GM23248 (cell line): ENCODE measurements around the gene HLA-DOA. TPM values are rescaled to one million over a fixed set of nuclear protein-coding genes. Genes with fewer than 3 reads are reported as not detected.

Experiments used
- DNase-seq: peaks from one replicate; pipeline ENCODE4 v3.0.0-alpha.2; 2015
- H2AFZ ChIP-seq: fragments of 200-600 bp; sonication (generic); 2 replicates; pipeline ENCODE4 v1.6.1; 2016; ENCODE audit warnings: antibody characterized with exemption
- H3F3A ChIP-seq: fragments of 200-600 bp; sonication (generic); 2 replicates; pipeline ENCODE4 v1.6.1; 2016; ENCODE audit warnings: mild to moderate bottlenecking, antibody characterized with exemption, mixed run types; ENCODE audit not compliant: insufficient read depth
- H3K27ac ChIP-seq: fragments of 200-600 bp; sonication (generic); 2 replicates; pipeline ENCODE4 v1.5.1; 2016; ENCODE audit warnings: mild to moderate bottlenecking
- H3K27me3 ChIP-seq: fragments of 200-600 bp; sonication (generic); replicated peaks from 2 replicates; pipeline ENCODE4 v1.6.1; 2016; ENCODE audit warnings: mild to moderate bottlenecking; ENCODE audit not compliant: insufficient read depth
- H3K36me3 ChIP-seq: fragments of 200-600 bp; sonication (generic); 2 replicates; pipeline ENCODE4 v1.6.1; 2016; ENCODE audit warnings: low read depth, mild to moderate bottlenecking
- H3K4me1 ChIP-seq: fragments of 200-600 bp; sonication (generic); 2 replicates; pipeline ENCODE4 v1.6.1; 2016; ENCODE audit warnings: mild to moderate bottlenecking; ENCODE audit not compliant: insufficient read depth
- H3K4me2 ChIP-seq: fragments of 200-600 bp; sonication (generic); one replicate; pipeline ENCODE4 v1.6.1; 2016; ENCODE audit warnings: mild to moderate bottlenecking; ENCODE audit not compliant: unreplicated experiment
- H3K4me3 ChIP-seq: fragments of 200-600 bp; sonication (generic); 2 replicates; pipeline ENCODE4 v1.5.1; 2016; ENCODE audit warnings: mild to moderate bottlenecking
- H3K79me2 ChIP-seq: fragments of 200-600 bp; sonication (generic); 2 replicates; pipeline ENCODE4 v1.6.1; 2016; ENCODE audit warnings: mild to moderate bottlenecking; ENCODE audit not compliant: insufficient read depth
- H3K9ac ChIP-seq: fragments of 200-600 bp; sonication (generic); 2 replicates; pipeline ENCODE4 v1.6.1; 2016; ENCODE audit warnings: mild to moderate bottlenecking
- H3K9me2 ChIP-seq: fragments of 200-600 bp; sonication (generic); 2 replicates; pipeline ENCODE4 v1.6.1; 2016; ENCODE audit warnings: mixed run types, mild to moderate bottlenecking, moderate library complexity; ENCODE audit not compliant: insufficient read depth
- H3K9me3 ChIP-seq: fragments of 200-600 bp; sonication (generic); one replicate; pipeline ENCODE4 v1.6.1; 2017; ENCODE audit warnings: low read depth
- H4K20me1 ChIP-seq: fragments of 200-600 bp; sonication (generic); 2 replicates; pipeline ENCODE4 v1.6.0; 2016; ENCODE audit not compliant: insufficient read depth
- EZH2 ChIP-seq: fragments of 200-600 bp; sonication (generic); IDR thresholded peaks from 2 replicates; pipeline ENCODE4 v1.6.1; 2018; ENCODE audit warnings: antibody characterized with exemption, mild to moderate bottlenecking; ENCODE audit not compliant: insufficient read depth, poor library complexity, severe bottlenecking
- EZH2phosphoT487 ChIP-seq: fragments of 200-600 bp; sonication (generic); IDR thresholded peaks from 2 replicates; pipeline ENCODE4 v1.6.1; 2018; ENCODE audit warnings: antibody characterized with exemption, moderate library complexity, mild to moderate bottlenecking, low read depth; ENCODE audit not compliant: insufficient read depth
- WGBS, 2 experiments: methylation state at CpG; one replicate each; pipeline ENCODE4 v1.1.6; 2015 to 2017; ENCODE audit warnings: low lambda C conversion rate in 2 of 2, low coverage in 1 of 2; ENCODE audit errors: missing lambda C conversion rate in 2 of 2; 5-methylcytosine and 5-hydroxymethylcytosine counted together
- in situ Hi-C: fragments of 300-500 bp; cut with MboI; formaldehyde crosslinking; loops from 2 replicates; pipeline ENCODE4 v1.15.0; 2020
- polyA plus RNA-seq: library from polyadenylated mRNA; unstranded; fragments of >200 nt; fragmentation: Nextera tagmentation; extraction: Ambion mirVana; gene quantifications from 2 replicates; pipeline ENCODE4 v1.2.1, GENCODE V29; 2016
- total RNA-seq: library from RNA; depleted of rRNA; stranded (reverse); fragments of >200 nt; shearing (Covaris generic); gene quantifications from 2 replicates; pipeline ENCODE4 v1.2.3, GENCODE V29; 2014

The HLA-DOA gene
- total and polyA plus RNA-seq, 2 experiments from 2014 or later = 0.18 TPM; not detected in 1

DNA sequence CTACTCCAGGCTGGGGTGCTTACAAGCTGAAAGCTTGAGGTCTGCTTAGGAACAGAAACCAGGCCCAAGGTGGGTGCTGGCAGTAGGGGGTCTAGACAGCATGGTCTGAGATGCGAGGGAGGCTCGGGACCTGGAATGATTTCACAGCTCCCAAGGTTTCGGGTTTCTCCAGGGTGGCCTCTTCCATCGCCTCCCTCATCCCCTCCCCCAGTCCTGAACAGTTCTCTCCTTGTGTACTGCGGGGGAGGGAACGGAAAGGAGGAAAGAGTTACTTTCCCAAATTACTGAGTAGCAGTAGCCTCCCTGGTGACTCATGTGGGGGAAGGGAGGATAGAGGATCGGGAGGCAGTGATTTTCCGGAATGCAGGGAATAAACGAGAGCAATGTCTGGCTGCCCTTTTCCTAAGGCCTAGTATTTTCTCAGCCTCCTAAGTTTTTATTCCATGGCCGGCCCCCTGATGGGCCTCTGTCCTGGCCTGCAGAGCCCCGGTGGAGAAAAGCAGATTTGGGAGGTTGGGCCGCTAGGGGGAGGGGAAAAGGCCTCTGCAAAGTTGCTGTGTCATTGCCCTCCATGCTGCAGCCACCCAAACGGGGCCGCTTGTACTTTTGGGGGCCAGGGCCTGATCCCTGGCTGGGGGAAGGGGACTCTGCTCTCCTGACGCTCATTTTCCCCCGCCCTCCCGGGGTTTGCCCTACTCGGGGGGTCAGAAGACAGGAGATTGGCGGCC lies 39.5 kb downstream of the HLA-DOA start:
- no peaks in the 10 kb centered on the region for H3K27me3 ChIP-seq
- peaks cover 24% of the 10 kb centered on the region for H3K36me3 ChIP-seq
- peak overlapping the region; percentile 87 for H3K4me3 ChIP-seq
- in situ Hi-C loops = no loop called here
- peak overlapping the region; percentile 96 for H3K4me2 ChIP-seq
- peak overlapping the region; percentile 99 for H3K9ac ChIP-seq
- DNase-seq = peak; percentile 98
- H3F3A ChIP-seq = peaks cover 38% of the 10 kb centered on the region
- H3K9me3 ChIP-seq = no peaks in the 10 kb centered on the region
- no peaks in the 10 kb centered on the region for H3K9me2 ChIP-seq
- peak overlapping the region; percentile 100 for H3K27ac ChIP-seq
- no peak overlapping the region for H2AFZ ChIP-seq
- peaks cover 62% of the 10 kb centered on the region for H3K79me2 ChIP-seq
- H4K20me1 ChIP-seq = peaks cover 22% of the 10 kb centered on the region
- H3K4me1 ChIP-seq = peaks cover 20% of the 10 kb centered on the region
- 0 to 1% methylated on average over 17 to 19 of the region's 19 CpGs for WGBS, 2 experiments
- TF ChIP-seq EZH2phosphoT487 = no peak
- TF ChIP-seq EZH2 = no peak

DNA sequence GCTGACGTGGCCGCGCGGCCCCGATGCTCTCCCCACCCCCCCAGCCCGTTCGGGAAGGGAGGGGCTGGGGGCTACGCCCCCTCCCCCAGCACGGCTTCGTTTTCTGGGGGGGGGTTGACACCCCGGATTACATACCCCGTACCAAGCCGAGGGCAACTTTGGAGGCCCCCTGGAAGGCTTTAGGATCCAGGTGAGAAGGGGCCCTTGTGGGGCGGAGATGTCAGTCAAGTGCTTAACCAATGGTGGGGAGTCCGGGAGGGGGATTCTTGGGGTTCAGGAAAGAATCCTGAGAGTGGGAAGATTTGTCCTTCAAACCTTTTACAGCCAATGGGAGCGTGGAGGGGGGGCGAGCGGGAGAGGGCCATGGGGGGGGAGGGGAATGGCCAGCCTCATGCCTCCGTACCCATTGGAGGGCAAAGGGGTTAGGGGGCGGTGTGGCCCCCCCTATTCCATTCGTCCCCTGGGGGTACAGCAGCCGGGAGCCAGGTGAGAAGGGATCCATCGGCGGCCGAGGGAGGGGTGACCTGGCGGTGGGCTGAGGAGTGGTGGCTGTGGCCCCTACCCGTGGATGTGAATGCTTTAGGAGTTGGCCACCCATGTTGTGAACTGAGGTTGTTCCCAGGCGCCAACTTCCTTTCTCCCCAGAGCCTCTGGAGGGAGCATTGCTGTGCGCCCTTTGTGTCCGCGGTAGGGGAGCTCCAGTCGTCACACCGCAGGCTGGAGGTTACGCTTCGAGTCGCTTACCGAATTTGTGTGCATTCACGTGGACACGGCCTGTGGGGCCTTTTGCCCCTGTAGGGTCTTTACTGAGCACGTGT lies 40.3 kb downstream of the HLA-DOA start:
- 1% methylated on average over 23 to 38 of the region's 40 CpGs for WGBS, 2 experiments
- Histone ChIP-seq H3K27ac (peak overlapping the region; percentile 100), H3K9me2 (no peaks in the 10 kb centered on the region), H3K4me2 (peak overlapping the region; percentile 96), H3K9ac (peak overlapping the region; percentile 99), H3K36me3 (peaks cover 16% of the 10 kb centered on the region; the same call in 1 of the 2 replicates), H3K27me3 (no peaks in the 10 kb centered on the region), H3K4me3 (peak overlapping the region; percentile 87), H2AFZ (no peak overlapping the region), H3K9me3 (no peaks in the 10 kb centered on the region), H3F3A (peaks cover 31% of the 10 kb centered on the region), H4K20me1 (peaks cover 14% of the 10 kb centered on the region; the same call in 1 of the 2 replicates), H3K79me2 (peaks cover 62% of the 10 kb centered on the region), H3K4me1 (peaks cover 20% of the 10 kb centered on the region)
- DNase-seq = peak; percentile 91
- in situ Hi-C loops = no loop called here
- TF ChIP-seq EZH2 = no peak
- TF ChIP-seq EZH2phosphoT487 = no peak

DNA sequence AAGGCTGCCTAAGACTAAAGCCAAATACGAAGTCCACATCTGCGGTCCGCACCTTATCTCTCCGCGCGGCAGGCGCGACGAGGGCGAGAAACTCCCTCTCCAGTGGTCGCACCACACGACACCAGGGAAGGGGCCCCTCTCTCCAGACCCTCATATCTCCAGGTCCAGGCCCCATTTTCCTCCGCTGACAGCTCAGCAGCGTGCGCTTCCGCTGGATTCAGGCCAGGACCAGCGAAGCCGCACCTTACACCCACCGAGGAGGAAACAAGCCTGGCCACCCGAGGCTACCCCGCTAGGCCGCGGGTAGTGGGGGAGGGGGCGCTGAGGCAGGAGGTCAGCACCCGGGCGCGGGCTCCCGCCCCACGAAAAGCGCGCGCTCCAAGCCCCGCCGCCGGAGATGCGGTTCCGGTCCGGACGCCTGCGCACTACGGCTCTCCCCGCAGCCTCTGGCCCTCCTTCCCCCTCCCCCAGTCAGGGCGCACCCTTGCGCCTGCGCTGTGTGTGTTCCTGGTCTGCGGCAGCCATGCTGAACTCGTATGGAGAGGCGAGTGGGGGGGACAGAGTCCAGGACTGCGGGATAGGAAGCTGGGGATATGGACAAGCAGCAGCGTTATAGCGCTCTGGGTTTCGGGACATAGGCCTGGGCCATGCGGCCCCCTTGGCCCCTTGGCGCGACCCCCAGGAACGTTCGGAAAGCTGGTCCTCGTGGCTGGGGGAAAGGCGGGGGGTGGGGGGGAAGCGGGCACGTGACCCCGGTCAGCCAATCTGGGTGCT lies 41.1 kb downstream of the HLA-DOA start, which contains the start of gene BRD2:
BRD2 (plus strand) TSS at position 502 of the 774 bp plus-strand sequence. CDS start 4,305 bp downstream, outside the sequence.
- TF ChIP-seq EZH2 (no peak), EZH2phosphoT487 (no peak)
- peaks cover 20% of the 10 kb centered on the region for H3K4me1 ChIP-seq
- H3K4me2 ChIP-seq = peak within 1 kb of the TSS; percentile 99
- peaks cover 8% of the 10 kb centered on the region; the same call in 1 of the 2 replicates for H3K36me3 ChIP-seq
- H3K4me3 ChIP-seq = peak within 1 kb of the TSS; percentile 87
- 1% methylated on average over 36 to 58 of the region's 62 CpGs for WGBS, 2 experiments
- no peaks in the 10 kb centered on the region for H3K9me2 ChIP-seq
- peaks cover 62% of the 10 kb centered on the region for H3K79me2 ChIP-seq
- DNase-seq = peak; percentile 98
- H3K9me3 ChIP-seq = no peaks in the 10 kb centered on the region
- no peaks in the 10 kb centered on the region for H3K27me3 ChIP-seq
- peaks cover 9% of the 10 kb centered on the region; the same call in 1 of the 2 replicates for H4K20me1 ChIP-seq
- peak within 1 kb of the TSS; percentile 99 for H3K9ac ChIP-seq
- peak within 1 kb of the TSS; percentile 68 for H2AFZ ChIP-seq
- H3K27ac ChIP-seq = peak within 1 kb of the TSS; percentile 100
- in situ Hi-C loops = no loop called here
- peaks cover 23% of the 10 kb centered on the region for H3F3A ChIP-seq
